NK-92 treated with Interleukin-12 subunit alpha and Interleukin-12 subunit beta, amount 100 ng/mL, for 24 hours (cell line): Measurements from ENCODE around the gene JARID2.

ENCODE experiments used
- DNase-seq: peaks from one replicate; lab custom pipeline; 2025; lab: John Stamatoyannopoulos, UW

The JARID2 gene

DNA sequence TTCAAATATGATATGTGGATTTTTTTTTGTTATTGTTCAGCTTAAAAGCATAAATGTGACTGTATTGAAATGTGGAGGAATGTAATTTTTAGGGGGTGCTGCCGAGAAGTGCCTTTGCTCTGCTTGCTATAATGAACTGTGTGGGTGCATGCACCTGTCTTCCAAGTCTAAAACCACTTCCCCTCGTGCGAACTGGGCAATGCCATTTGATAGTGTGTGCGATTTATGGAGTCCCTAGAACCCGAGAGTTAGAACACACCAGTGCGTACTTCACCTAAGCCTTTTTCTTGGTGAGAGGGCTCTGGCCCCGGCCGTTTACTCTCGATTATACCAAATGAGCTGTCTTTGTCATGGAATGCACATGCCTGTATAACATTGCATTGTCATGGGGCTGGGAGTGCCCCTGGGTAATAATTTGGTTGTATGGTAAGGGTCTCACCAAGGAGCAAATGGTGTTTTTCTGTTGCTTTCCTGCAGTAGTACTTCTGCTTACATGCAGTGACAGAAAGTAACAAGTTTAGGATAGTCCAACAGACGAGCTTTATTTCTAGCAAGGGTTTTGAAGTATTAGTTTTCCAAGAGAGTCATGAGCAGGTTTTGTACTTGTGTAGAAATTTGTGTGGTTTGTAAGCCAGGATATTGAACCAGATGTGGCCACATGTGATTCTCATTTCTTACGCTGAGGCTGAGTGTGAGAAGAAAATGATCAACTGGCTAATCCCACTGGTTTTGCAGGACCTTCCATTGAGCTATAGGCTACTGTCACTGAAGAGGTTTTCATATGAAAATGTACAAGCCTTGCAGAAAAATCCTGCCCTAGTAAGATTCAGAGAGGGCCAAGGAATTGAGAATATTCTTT is 244.6 kb downstream of the JARID2 start:
- no peak for DNase-seq

DNA sequence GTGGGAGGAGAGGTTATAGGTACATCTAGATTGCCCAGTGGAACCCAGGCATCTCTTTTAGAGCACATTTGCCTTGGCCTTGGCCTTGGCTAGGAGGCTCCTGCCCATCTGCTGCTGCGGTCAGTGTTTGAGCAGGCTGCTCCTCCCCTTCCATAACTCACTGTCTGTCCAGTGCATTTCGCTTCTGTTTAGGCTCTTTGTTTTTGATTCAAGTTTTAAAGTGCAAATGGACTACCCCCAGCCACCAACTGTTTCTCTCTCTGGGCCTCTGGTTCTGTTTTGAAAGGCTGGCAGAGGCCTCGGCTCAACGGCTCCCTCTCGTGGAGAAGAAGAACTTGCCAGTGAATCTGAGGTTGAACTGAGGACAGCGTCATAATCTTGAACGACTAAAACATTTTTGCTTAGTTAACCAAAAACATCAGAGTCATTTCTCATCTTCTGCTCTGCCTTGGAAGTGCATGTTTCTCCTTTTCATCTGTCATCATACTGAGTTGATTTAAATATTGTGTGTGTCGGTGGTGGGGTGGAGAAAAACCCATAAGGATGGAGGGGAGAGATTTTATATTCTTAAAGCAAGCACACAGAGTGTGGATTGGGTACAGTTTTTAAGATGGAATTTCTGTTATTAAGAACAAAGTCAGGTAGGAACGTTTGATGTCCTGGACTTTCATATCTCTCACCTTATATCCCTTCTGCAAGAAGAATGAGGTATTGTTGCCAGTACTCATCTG is 245.6 kb downstream of the JARID2 start:
- DNase-seq, result no peak

DNA sequence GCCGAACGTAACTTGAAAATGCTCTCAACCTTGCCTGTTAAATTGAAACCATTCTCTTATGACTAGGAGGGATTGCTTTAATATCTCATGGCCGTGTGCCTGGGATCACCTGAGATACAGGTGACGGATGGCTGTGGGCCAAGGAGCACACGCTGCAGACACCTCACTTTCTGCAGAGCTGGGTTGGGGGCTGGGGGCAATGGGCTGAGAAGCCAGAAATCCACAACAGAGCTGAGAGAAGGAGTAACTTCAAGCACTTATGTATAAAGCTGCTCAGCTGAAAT is 246.1 kb downstream of the JARID2 start:
- DNase-seq, result no peak

GRCh38 chr6:15493437-15494168 is 247.7 kb downstream of the JARID2 start:
- no peak for DNase-seq

DNA sequence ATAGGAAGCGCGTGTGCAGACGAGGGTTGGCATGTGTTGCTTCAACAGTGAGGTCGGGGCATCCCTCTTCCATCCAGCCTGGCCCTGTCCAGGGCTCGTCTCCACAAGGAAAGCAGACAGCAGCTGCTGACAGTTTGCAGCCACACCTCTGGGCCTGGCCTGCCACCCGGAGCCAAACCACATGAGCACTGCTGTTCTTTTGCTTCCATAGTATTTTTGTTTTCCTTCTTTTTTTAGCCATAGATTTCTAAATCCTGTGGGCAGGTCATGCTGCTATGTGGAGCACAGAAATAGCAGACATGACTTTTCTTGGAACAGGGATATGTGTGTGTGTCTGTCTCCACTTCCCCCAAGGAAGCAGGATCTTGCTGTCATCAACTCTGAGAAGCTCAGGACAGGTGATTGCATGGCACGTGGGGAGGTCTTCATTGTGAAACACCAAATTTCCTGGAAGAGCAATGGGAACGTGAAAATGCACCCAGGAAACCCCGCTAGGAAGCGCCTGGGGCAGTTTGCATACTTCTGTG is 249.6 kb downstream of the JARID2 start:
- DNase-seq, result no peak

DNA sequence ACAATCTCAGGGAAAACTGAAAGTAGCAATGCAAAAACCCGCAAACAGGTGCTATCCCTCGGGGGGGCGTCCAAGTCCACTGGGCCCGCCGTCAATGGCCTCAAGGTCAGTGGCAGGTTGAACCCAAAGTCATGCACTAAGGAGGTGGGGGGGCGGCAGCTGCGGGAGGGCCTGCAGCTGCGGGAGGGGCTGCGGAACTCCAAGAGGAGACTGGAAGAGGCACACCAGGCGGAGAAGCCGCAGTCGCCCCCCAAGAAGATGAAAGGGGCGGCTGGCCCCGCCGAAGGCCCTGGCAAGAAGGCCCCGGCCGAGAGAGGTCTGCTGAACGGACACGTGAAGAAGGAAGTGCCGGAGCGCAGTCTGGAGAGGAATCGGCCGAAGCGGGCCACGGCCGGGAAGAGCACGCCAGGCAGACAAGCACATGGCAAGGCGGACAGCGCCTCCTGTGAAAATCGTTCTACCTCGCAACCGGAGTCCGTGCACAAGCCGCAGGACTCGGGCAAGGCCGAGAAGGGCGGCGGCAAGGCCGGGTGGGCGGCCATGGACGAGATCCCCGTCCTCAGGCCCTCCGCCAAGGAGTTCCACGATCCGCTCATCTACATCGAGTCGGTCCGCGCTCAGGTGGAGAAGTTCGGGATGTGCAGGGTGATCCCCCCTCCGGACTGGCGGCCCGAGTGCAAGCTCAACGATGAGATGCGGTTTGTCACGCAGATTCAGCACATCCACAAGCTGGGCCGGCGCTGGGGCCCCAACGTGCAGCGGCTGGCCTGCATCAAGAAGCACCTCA is 250.7 kb downstream of the JARID2 start:
- no peak for DNase-seq

DNA sequence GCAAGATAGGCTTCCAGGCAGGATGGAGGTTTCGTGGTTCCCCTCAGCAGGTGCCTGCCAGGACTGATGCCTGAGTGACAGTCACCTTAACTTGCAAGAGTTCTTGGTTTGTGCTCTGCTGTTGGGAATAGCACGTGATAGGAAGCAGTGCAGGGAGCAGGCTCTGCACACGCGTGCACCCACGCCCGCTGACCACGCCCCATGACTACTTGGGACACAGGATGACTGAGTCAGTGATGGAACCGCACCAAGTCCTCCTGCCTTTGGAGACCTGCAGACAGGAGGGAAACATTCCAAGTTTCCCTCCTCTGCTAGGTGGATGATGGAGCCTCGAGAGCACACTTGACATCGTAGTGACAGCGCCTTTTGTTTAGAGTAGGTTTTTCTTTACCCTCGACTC is 252.8 kb downstream of the JARID2 start:
- DNase-seq, result no peak

DNA sequence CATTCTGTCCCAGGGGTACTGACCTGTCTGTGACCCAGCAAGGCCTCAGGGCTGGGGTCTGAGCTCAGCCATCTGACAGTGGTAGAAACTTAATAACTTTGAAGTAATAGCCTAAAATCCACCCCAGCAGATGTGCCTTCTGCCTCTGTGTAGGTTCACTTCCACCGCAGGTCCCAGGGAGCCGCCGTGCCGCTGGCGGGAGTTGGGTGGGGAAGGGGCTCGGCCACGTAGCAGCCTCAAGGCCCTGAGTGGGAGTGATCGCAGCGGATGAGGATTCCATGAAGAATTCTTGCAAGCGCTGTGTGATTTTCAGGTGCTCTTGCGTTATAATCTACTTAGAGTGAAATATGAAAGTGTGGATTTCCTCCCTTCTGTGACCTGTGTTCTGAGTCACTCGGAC is 253.3 kb downstream of the JARID2 start:
- no peak for DNase-seq

GRCh38 chr6:15499591-15499990 is 253.7 kb downstream of the JARID2 start:
- no peak for DNase-seq

DNA sequence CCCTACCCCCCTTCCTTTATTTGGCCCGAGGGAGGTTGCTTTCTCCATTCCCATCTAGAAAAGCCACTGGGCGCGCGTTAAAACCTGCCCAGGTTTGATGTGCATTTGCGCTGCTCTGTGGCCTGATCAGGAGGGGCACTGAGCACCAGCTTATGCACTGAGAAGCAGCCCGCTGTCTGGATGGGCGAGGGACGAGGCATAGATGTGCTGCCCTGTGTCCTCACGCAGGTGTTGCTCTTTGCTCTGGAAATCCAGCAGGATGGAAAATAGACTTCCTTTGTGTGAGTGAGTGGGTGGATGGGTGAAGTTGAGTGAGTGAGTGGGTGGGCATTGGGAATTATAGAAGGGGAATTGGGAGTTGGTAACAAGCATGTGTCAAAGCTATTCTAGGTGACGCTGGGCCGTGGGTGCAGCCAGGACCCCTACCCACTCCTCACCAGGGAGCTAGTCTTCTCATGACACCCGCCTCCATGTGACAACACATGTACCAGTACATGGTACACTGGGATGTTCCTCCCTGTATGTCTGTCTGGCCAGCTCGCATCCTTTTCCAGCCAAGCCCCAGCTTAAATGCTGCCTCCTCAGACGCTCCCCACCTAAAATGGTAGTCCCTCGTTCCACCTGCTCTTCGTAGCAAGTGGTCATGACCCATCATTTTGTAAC is 254.3 kb downstream of the JARID2 start:
- DNase-seq, result no peak

- no peak for DNase-seq
Observed at GRCh38 chr6:15500901-15501825, 255.3 kb downstream of the JARID2 start.

GRCh38 chr6:15501826-15502445 is 256.1 kb downstream of the JARID2 start:
- no peak for DNase-seq

DNA sequence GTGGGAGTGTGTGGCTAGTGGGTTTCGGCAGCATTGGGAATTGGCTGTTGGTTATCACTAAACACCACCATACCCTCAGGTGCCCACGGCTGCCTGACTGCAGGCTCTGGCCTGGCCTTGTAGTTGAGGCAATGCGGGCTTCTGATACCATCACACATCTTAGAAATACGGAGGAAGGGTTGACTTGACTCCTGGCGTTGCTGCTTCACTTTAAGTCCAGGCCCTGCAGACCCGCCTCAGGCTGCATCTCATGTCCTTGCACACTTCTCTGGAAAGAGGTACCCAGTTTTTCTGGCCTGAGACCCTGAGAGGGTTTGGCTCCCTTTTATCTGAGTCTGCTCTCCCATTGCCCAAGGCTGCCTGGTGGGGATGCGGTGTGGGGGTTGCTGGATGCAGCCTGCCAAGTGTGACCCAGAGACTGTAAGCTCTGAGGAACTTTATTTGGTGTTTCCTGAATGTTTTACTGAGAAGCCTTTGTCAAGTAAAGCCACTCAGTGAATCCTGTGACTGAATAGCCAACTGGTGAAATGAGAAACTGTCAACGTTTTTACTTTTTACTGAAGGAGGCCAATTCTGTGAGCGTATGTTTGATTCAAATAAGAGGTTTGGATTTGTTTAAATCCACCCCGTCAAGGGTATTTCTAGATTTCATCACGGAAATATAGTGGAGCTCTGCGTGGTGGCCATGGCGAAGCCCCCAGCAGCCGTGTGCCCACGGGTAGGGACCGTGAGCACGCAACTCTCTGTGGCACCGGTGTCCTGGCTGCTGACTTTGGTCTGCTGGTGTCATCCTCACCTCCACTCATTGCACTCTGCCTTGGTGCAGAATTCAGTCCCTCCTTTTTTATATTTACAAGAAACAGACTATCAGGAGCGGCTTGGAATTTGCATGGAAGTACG is 256.8 kb downstream of the JARID2 start:
- no peak for DNase-seq

GRCh38 chr6:15503346-15503680 is 257.4 kb downstream of the JARID2 start:
- no peak for DNase-seq

GRCh38 chr6:15504040-15504495 is 258.2 kb downstream of the JARID2 start:
- DNase-seq, result no peak

GRCh38 chr6:15504581-15505350 is 258.9 kb downstream of the JARID2 start:
- DNase-seq, result no peak

DNA sequence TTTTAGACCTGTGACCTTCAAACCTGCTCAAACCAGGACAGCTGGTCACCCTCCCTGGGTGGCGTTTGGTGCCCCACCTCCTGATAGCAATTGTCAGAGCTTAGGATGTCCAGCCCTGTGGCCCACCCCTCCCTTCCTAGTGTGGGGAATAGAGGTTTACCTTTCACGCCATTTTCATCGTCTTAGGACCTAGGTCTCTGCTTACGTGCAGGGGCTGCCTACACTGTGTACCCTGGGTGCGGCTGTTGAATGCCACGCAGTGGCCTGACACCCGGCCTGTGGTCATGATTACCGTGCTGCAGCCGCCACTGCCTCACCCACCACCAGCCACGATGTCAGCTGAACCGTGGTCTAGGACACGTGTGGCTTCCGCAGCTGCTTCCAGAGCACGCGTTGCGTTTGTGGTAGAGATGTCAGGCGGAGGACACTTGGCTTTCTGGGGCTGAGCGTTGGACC is 259.6 kb downstream of the JARID2 start:
- DNase-seq, result no peak

DNA sequence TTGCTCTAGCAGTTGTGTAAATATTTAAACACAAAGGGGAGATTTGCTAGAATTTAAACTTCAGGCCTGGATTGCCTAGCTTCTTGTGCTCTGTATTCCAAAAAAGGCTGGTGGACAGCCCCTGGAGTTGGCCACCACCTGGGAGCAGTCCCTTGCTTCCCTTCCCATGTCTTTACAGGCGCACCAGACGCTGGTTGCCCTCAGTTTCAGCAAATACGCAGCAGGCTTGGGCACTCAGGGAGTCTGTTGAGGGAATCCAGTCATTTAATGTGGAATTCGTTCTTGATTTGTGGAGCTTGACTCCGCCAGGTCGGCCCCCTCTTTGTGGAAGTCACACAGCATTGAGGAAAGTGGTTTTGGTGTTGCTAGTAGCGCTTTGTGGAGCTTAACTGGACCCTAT is 260.2 kb downstream of the JARID2 start:
- no peak for DNase-seq
